Measurements from ENCODE around the gene ADORA1.

ADORA1 gene

DNA sequence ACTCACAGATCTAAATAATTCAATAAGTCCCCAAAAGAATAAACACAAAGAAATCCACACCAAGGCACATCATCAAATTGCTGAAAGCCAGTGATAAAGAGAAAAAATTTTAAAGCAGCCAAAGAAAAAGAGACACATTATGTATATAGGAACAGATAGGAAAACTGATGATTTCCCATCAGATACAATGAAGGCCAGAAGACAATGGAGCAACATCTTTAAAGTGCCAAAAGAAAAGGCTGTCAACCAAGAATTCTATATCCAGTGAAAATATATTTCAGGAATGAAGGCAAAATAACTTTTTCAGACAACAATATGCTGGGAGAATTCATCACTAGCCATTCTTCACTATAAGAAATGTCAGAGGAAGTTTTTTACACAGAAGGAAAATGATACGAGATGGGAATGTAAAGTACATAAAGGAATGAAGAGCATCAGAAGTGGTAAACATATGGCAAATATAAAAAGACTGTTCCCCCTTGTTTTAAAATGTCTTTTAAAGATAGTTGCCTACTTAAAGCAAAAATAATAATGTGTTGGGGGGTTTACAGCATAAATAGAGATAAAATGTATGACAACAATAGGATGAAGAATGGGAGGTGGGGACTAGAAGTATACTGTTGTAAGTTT lies 32.4 kb upstream of the ADORA1 start:
- no peak for DNase-seq

DNA sequence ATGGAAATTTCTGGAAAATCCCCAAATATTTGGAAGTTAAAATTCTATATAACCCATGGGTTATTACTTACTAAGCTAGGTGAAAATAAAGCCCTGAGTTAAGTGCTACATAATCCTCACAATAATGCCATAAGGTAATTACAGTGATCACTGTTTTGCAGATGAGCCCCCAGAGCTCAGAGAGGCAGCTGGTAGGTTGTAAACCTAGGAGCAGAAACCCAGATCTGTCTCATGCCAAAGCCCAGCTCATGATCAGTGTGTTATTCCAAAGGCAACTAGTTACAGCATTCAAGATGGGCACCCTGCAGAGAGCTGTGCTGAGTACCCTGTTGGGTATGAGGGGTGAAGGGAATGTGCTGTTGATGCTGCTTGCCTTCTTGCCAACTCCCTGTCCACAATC lies 31.0 kb upstream of the ADORA1 start:
- DNase-seq = no peak

DNA sequence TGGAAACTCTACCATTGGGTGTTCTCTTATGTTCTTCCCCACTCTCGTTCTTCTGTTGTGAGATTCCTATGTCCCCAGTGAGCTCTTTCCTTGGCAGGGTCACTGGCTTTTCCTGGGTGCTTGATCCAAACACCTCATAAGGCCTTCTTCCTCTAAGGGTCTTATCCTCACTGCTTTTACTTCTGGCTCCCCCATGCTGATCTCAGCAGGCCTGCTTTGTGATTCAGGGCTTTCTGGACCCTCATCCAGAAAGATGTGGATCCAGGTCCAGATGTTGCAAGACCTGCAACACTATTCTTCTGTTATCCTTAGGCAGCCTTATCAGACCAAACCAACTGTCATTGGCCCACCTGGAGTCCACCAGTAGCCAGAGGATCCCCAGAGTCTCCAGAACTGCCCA lies 30.5 kb upstream of the ADORA1 start:
- DNase-seq = no peak

GRCh38 chr1:203098445-203098844 lies 29.1 kb upstream of the ADORA1 start:
- DNase-seq = no peak

DNA sequence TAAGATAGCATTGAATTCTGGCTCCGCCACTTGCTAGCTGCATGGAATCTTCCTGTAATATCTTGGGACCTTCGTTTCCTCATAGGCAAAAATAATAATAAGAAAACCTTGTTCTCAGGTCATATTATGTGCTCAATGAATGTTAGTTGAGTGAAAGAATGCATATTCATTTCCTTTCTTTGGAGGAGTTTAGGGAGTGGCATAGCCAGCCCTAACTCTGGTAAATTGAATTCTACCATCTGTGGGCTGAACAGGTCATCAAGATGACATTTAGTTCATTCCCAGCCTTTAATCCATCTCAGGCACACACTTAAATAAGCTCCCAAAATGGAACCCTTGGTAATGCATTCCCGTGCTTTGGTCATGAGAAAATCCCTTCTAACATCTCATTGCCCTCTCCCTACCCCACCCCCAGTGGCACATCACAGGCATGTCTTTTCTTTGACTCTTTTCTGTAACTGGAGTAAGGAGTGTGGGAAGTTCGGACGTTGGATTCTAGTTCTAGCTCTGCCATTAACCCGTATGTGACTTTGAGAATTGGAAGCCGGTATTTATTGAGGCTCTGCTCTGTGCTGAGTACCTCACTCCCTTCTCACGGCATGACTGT lies 28.5 kb upstream of the ADORA1 start:
- no peak for DNase-seq

DNA sequence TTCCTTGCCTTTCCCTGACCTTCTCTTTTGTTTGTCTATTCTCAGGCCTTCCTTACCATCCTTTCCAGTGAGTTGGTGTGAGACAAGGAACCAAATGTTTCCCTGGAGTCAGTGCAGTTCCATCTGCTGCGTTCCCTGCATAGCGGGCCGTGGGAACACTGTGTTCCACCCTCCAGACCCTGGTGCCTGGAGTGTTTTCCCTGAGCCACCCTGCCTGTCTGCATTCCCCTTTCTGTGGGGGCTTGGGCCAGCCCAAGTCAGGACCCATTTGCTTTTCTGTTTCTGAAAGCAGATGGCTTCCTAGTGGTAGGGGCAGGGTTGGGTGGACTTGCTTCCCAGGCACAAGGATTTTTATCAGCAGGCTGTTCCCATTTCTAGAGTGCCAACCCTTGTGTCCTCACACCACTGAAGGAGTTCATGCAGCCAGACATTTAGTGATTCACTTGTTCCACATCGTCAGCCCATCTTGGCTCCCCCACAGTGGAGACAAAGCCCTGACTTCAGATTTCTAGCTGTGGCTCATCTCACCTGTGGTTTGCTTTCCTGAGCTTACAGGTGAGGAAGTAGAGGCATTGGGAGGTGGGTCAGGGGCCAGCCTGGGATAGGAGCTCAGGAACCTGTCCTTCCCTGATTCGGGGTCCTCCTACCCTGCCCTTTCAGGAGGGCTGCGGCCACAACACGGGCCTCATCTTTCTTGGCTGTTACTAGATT lies 27.6 kb upstream of the ADORA1 start:
- DNase-seq = no peak

GRCh38 chr1:203100516-203100869 lies 27.0 kb upstream of the ADORA1 start:
- no peak for DNase-seq

- no peak for DNase-seq
Observed at GRCh38 chr1:203101813-203102634, 25.5 kb upstream of the ADORA1 start.

GRCh38 chr1:203103216-203103615 lies 24.3 kb upstream of the ADORA1 start:
- DNase-seq = peak in 1 of 2 donors; percentile 19

DNA sequence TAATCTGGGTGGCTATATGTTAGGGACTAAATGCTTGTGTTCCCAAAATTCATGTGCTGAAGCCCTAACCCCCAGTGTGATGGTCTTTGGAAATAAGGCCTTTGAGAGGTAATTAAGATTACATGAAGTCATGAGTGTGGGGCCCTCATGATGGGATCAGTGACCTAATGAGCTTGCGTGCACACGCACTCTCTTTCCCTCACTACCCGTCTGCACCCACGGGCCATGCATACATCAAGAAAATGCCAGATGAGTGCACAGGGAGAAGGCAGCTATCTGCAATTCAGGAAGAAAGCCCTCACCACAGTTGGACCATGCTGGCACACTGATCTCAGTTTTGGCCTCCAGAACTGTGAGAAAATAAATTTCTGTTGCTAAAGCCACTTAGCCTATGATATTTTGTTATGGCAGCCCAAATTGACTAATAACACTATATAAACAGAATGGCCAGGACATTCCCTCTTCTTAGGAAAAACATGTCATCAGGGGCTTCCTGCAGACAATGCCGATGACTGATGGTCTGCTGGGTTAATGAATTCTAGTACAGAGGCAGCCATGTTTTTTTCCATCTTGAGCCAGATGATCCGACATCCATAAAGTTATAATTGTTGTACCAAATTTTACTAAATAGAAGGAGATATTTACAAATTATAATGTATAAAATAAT lies 23.6 kb upstream of the ADORA1 start:
- DNase-seq = no peak

GRCh38 chr1:203104789-203105390 lies 22.6 kb upstream of the ADORA1 start:
- DNase-seq = no peak

DNA sequence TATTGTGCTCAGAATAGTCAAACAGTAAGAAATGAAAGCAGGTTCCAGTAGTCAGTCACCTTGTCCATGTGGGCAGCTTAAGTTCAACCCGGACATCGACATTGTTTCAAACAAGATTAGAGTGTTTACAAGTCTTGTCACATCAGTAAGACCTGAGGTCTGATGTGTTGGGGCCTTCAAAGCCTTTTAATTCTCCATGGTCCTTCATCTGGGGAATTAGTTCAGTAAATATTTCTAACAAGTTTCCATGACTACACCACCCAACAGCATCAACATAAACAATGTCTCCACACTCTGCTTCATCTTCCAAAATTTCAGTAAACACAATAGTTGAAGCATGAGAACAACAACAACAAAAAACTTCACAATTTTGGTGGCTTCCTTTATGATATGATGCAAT lies 15.1 kb upstream of the ADORA1 start:
- DNase-seq = no peak

DNA sequence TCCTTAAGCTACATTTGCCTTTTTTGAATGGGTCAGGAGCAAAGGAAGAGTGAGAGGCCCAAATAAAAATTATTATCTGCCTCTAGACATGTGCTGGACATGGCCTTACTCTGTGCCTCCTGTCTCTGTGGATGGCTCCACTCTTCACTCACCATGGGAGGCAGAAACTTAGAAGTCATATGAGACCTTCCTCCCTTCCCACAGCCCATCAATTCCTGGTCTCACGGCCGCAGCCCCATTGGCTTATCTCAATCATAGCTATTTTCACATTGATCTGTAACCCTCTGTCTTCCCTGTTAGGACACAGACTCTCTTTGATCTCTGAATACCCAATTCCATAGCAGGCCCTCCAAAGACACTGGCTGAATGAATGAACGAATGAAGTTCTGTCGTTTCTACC lies 14.2 kb upstream of the ADORA1 start:
- DNase-seq = no peak

GRCh38 chr1:203114202-203114601 lies 13.3 kb upstream of the ADORA1 start:
- DNase-seq = no peak

DNA sequence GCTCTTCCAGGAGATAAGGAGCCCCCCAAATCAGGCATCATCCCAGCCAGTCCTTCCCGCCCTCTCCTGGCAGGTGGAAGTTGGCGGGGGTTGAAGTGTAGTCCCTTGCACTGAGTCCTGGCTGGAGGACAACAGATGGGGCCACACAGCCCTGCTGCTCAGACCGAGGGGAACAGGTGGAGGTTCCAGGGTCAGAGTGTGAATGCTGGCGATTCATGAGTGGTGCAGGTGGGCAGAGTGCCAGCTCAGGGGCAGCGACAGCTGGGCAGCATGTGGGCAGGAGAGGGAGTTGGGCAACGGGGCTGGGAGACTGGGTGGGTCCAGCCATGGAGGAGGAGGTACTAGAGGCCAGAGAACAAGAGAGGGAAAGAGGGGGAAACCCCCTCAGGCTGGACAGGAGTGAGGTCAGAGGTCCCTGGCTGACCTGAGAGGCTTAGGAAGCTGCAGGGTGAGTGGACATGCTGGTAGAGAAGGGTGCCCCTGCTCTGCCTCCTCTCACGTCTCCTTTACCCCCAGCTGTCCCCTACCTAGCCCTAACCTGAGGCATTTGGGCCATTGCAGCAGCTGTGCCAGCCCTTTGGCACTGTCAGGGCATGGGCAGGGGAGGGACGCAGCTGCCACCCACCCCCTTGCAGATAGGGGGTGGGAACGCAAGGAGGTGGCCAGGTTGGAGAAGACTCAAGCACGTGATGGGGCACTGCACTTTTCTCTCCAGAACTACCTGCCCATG lies 11.3 kb upstream of the ADORA1 start:
- no peak for DNase-seq

- DNase-seq = peak in 1 of 2 donors; percentile 67
Observed at GRCh38 chr1:203117611-203118575, 9.6 kb upstream of the ADORA1 start.

DNA sequence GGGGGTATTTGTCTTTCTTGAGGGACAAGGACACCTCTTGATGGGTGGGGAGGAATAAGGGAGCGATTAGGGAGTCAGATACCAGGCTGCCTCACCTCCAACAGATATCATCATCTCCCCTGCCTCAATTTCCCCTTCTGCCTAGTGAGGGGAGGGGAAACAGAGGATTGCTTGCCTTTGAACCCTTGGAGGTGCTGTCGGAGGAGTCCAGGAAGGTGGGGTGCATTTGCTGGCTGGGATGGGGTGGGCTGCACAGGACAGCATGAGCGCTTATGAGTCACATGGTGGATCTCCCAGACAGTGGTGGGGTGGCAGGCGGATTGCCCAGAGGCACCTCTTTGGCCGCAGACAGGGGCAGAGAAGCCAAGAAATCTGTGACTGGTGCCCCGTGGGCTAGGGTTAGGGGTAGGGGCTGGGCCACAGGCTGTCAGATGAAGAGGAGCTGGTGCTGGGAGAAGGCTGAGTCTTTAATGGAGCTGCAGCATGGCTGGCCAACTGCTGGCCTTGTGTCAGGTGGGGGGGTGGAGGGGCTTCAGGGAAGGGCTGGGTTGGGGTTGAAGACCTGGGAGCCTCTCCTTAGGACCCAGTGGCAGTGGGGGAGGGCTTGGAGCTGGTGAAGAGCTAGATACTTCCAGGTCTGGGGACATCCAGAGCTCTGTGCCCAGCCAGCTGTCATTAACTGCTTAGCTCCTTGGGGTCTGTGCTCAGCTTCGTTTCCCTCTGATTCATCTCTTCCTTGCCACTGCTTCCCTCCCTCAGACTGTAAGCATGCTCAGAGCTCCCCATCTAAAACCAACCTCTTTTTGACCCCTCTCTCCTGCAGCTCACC lies 7.0 kb upstream of the ADORA1 start:
- no peak for DNase-seq

DNA sequence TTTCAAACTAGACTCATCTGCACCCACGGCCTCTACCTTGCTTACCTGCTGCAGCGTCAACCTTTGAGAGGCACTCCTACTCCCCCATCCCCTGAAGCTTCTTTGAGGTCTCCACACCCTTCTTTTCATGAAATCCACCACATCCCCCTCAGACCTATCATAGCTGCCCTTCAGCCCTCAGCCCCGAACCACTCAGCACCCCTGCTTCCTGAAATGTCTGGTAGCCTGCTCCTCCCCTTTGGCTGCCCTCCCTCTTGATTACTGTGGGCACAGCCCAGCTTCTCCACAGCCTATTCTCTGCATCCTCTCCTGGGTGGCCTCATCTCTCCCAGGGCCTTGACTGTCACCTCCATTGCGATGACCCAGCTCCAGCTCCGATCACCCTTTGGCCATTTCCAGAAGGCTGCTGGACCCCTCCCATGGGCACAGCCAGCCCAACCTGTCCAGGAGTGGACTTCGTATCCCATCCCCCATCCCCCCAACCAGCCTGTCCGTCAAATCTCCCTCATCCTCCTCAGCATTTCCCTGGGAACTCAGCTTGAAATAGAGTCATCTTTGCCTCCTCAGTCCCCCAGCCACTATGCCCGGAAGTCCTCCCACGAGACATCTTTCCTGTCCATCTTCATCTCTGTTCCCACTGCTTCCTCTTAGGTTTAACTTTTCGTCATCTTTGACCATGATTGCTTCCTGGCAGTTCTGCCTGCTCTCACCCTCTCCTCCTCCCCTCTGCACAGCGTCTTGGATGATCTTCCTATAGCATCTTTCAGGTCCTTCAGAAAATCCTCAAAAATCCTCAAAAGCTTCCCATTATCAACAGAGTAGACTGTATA lies 6.1 kb upstream of the ADORA1 start:
- no peak for DNase-seq

DNA sequence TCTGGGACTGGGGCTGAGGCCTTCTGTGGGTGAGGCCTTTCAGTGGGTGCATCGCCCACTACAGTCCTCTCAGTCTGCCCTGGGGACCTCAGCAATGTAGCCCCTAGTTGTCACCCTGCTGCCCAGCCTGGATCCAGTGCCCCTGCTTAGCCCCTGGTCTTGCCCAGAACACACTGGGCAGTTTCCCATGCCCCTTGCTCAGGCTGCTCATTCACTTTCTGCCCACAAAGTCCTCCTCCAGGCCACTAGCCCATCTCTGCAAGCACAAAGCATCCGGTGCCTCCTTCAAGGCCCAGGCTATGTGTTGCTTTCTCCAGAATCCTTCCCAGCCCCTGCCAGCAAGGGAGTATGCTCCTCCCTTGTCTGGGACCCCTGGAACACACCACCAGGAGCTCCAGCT lies 5.4 kb upstream of the ADORA1 start:
- DNase-seq = no peak
